RWPE1 (cell line): ENCODE measurements around the gene HOXC9.

Experiments used
- CTCF ChIA-PET: fragments of 350-600 bp; sonication (Branson Sonifier 250); formaldehyde crosslinking; extraction: SDS; loops from one replicate; lab custom pipeline; 2021; lab: Yijun Ruan, JAX
- POLR2A ChIA-PET: fragments of 400-600 bp; formaldehyde crosslinking; extraction: SDS; loops from one replicate; lab custom pipeline; 2020; ENCODE audit warnings: antibody characterized with exemption; ENCODE audit not compliant: low non-redundant PET; lab: Yijun Ruan, JAX
- DNase-seq: peaks from one replicate; pipeline ENCODE4 v3.0.0; 2012; ENCODE audit warnings: low spot score
- H3K27ac ChIP-seq: fragments of 450-650 bp; 2 replicates; pipeline ENCODE4 v1.5.1; 2017
- TF ChIP-seq, protein P1 (sequence below): fragments of 450-650 bp; conservative IDR thresholded peaks from 2 replicates; pipeline ENCODE4 v1.5.1; 2017; ENCODE audit warnings: low read depth, mild to moderate bottlenecking

The HOXC9 gene

GRCh38 chr12:54011665-54012532 lies 11.9 kb downstream of the HOXC9 start:
- no peak for DNase-seq
- TF ChIP-seq, protein P1, sequence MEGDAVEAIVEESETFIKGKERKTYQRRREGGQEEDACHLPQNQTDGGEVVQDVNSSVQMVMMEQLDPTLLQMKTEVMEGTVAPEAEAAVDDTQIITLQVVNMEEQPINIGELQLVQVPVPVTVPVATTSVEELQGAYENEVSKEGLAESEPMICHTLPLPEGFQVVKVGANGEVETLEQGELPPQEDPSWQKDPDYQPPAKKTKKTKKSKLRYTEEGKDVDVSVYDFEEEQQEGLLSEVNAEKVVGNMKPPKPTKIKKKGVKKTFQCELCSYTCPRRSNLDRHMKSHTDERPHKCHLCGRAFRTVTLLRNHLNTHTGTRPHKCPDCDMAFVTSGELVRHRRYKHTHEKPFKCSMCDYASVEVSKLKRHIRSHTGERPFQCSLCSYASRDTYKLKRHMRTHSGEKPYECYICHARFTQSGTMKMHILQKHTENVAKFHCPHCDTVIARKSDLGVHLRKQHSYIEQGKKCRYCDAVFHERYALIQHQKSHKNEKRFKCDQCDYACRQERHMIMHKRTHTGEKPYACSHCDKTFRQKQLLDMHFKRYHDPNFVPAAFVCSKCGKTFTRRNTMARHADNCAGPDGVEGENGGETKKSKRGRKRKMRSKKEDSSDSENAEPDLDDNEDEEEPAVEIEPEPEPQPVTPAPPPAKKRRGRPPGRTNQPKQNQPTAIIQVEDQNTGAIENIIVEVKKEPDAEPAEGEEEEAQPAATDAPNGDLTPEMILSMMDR: no peak
- POLR2A ChIA-PET: no interaction called here
- CTCF ChIA-PET: no interaction called here
- no peak overlapping the region for H3K27ac ChIP-seq

GRCh38 chr12:54012631-54013409 lies 12.9 kb downstream of the HOXC9 start:
- no peak for DNase-seq
- POLR2A ChIA-PET: no interaction called here
- TF ChIP-seq, protein P1: no peak
- CTCF ChIA-PET: no interaction called here
- H3K27ac ChIP-seq: no peak overlapping the region

- TF ChIP-seq, protein P1: no peak
- ChIA-PET CTCF (no interaction called here), POLR2A (no interaction called here)
- no peak for DNase-seq
- H3K27ac ChIP-seq: no peak overlapping the region
Observed at GRCh38 chr12:54014377-54015017, 14.5 kb downstream of the HOXC9 start.

- ChIA-PET POLR2A (no interaction called here), CTCF (interaction anchor here (0.5 to 2.6 kb wide), 3 partner anchors 9 to 17 kb away, joined by 3 to 15 read pairs (median 3); no protein-coding TSS in a partner anchor)
- DNase-seq: no peak
- no peak overlapping the region for H3K27ac ChIP-seq
- TF ChIP-seq, protein P1: no peak
Observed at GRCh38 chr12:54015018-54015931, 15.3 kb downstream of the HOXC9 start.

- ChIA-PET POLR2A (no interaction called here), CTCF (interaction anchor here (0.7 to 2.6 kb wide), 6 partner anchors 9 to 354 kb away, joined by 3 to 15 read pairs (median 5); partner anchors contain the start of gene HOXC10)
- DNase-seq: no peak
- H3K27ac ChIP-seq: peak overlapping the region; percentile 64
- TF ChIP-seq, protein P1: no peak
Observed at GRCh38 chr12:54016051-54016450, 16.1 kb downstream of the HOXC9 start.
